HAP-1 (cell line): ENCODE data around the gene ODAD2.
A peak's percentile ranks its signal among the peaks of the same experiment; 100 is the strongest.
"Not testable (repeated sequence)": the region's sequence is repeated elsewhere in the genome, so short reads cannot be mapped to it uniquely, and the experiment has no call there.

Experiments used
- DNase-seq, 2 experiments: peaks; one replicate each; pipeline ENCODE4 v3.0.0-alpha.2; 2016 to 2020; ENCODE audit warnings: low spot score in 2 of 2
- H3K27me3 ChIP-seq: fragments of 250-450 bp; sonication (Bioruptor Pico); 2 replicates; pipeline ENCODE4 v1.5.1; 2020; ENCODE audit warnings: low read depth, mild to moderate bottlenecking, moderate library complexity
- H3K36me3 ChIP-seq: fragments of 250-450 bp; sonication (Bioruptor Pico); replicated peaks from 2 replicates; pipeline ENCODE4 v1.5.1; 2020; ENCODE audit warnings: mild to moderate bottlenecking
- H3K4me1 ChIP-seq: fragments of 250-450 bp; sonication (Bioruptor Pico); 2 replicates; pipeline ENCODE4 v1.5.1; 2020; ENCODE audit warnings: mild to moderate bottlenecking
- H3K4me3 ChIP-seq: fragments of 250-450 bp; sonication (Bioruptor Pico); 2 replicates; pipeline ENCODE4 v1.5.1; 2020; ENCODE audit warnings: mild to moderate bottlenecking, moderate library complexity
- H3K9me3 ChIP-seq: fragments of 250-450 bp; sonication (Bioruptor Pico); 2 replicates; pipeline ENCODE4 v1.5.1; 2020; ENCODE audit warnings: mild to moderate bottlenecking, moderate library complexity
- in situ Hi-C: fragments of 300-500 bp; cut with MboI; formaldehyde crosslinking; loops from 3 replicates; pipeline ENCODE4 v1.14.3; 2020; ENCODE audit warnings: low sequenced_read_pairs, inconsistent platforms, mixed read lengths

The ODAD2 gene

DNA sequence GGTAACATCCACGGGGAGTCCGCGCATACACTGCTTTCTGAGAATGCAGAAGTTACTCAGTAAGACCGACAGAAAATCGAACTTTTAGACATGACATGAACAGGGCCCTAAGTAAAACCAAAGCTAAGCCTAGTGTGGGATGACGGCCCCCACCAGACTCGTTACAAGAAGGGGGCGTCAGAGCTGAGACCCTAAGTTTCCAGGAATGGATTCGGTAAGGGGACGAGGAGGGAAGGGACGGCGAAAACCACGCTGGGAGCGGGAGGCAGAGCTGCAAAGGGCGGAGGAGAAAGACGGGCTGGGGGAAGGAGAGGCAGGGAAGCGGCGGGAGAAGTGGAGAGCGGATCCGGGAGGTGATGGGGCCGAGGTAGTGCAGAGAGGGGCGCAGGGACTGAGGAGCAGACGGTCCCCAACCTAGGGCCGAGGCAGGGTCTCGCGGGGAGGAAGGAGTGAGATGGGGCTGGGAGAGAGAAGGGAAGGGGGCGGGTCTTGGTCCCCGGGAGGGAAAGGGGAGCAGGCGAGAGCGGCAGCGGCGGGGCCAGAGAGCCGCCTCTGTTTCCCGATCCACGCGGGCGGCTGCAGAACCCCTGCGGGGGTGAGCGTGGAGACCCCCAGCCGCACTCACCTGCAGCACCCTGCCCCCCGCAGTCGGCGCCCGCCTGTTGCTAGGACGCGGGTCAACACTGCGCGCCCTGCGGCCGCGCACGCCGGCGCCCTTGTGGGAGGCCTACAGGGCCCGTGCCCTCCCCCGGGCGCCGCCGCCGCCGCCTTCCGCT is 513 bp downstream of the ODAD2 start:
- no peaks in the 10 kb centered on the region for H3K9me3 ChIP-seq
- H3K27me3 ChIP-seq, result no peaks in the 10 kb centered on the region
- in situ Hi-C loops, result no loop called here
- H3K36me3 ChIP-seq, result no peaks in the 10 kb centered on the region
- H3K4me3 ChIP-seq, result peak overlapping the region; percentile 44
- DNase-seq, result peak; percentile 32 to 76
- peaks cover 11% of the 10 kb centered on the region; the same call in 1 of the 2 replicates for H3K4me1 ChIP-seq

- peaks cover 11% of the 10 kb centered on the region; the same call in 1 of the 2 replicates for H3K4me1 ChIP-seq
- H3K9me3 ChIP-seq, result no peaks in the 10 kb centered on the region
- H3K4me3 ChIP-seq, result peak overlapping the region; percentile 44
- H3K36me3 ChIP-seq, result no peaks in the 10 kb centered on the region
- DNase-seq, result peak in 1 of 2 experiments; percentile 7
- no peaks in the 10 kb centered on the region for H3K27me3 ChIP-seq
- in situ Hi-C loops, result no loop called here
These were observed 1.1 kb downstream of the ODAD2 start for GRCh38 chr10:27997865-27998177.

- Histone ChIP-seq H3K4me3 (no peak overlapping the region), H3K9me3 (no peaks in the 10 kb centered on the region), H3K27me3 (no peaks in the 10 kb centered on the region), H3K4me1 (peaks cover 11% of the 10 kb centered on the region; the same call in 1 of the 2 replicates), H3K36me3 (no peaks in the 10 kb centered on the region)
- in situ Hi-C loops, result no loop called here
- DNase-seq, result no peak
These were observed 3.6 kb downstream of the ODAD2 start for GRCh38 chr10:27995311-27995710.

- H3K4me1 ChIP-seq, H3K9me3 ChIP-seq, H3K4me3 ChIP-seq, in situ Hi-C loops, DNase-seq, H3K27me3 ChIP-seq, H3K36me3 ChIP-seq: not testable (repeated sequence)
These were observed 9.5 kb downstream of the ODAD2 start for GRCh38 chr10:27989357-27989756.

DNA sequence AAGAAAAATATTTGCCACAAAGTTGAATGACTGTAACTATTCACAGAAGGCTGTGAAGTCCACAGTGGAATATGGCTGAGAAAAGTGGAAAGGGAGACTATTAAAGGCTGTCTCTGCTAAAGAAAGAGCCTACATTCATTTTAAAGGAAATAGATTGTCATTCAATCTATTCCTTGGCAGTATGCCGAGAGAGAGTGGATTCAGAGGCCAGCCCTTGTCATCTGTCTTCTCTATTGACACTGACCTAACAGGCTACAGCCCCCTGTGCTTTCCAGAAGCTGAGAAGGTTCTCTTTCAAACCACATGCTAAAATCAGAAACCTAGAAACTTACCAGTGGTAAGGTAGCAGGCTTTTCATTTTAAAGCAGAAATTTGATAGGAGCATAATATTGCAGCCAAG is 12.1 kb downstream of the ODAD2 start:
- no peaks in the 10 kb centered on the region for H3K9me3 ChIP-seq
- no peaks in the 10 kb centered on the region for H3K4me1 ChIP-seq
- H3K27me3 ChIP-seq, result no peaks in the 10 kb centered on the region
- no peaks in the 10 kb centered on the region for H3K36me3 ChIP-seq
- DNase-seq, result no peak
- in situ Hi-C loops, result no loop called here
- no peak overlapping the region for H3K4me3 ChIP-seq

GRCh38 chr10:27982875-27983543 is 15.9 kb downstream of the ODAD2 start:
- Histone ChIP-seq H3K4me3 (no peak overlapping the region), H3K9me3 (no peaks in the 10 kb centered on the region), H3K27me3 (no peaks in the 10 kb centered on the region), H3K36me3 (no peaks in the 10 kb centered on the region), H3K4me1 (no peaks in the 10 kb centered on the region)
- in situ Hi-C loops, result no loop called here
- no peak for DNase-seq

DNA sequence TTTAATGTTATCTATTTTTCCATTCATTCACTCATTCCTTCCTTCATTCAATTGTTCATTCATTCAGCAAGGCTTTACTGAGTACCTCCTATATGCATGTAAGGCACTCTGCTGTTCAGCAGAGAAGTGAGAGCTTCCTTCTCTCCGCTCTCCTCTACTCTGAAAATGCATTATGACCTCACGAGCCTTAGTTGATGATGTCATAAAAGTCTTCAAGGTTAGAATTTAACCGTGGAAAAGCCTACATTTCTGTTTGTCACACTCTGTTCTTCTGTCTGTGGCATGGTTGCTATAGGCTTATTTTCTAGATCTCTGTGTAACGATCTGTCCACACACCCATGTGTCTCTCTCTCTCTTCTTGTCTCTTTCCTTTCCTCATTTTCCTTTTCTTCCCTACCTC is 17.1 kb downstream of the ODAD2 start:
- Histone ChIP-seq H3K4me1 (no peaks in the 10 kb centered on the region), H3K36me3 (no peaks in the 10 kb centered on the region), H3K4me3 (no peak overlapping the region), H3K9me3 (no peaks in the 10 kb centered on the region), H3K27me3 (no peaks in the 10 kb centered on the region)
- no peak for DNase-seq
- in situ Hi-C loops, result no loop called here

- H3K4me3 ChIP-seq, H3K36me3 ChIP-seq, H3K27me3 ChIP-seq, H3K4me1 ChIP-seq, DNase-seq, H3K9me3 ChIP-seq, in situ Hi-C loops: not testable (repeated sequence)
These were observed 28.1 kb downstream of the ODAD2 start for GRCh38 chr10:27970795-27971194.

DNA sequence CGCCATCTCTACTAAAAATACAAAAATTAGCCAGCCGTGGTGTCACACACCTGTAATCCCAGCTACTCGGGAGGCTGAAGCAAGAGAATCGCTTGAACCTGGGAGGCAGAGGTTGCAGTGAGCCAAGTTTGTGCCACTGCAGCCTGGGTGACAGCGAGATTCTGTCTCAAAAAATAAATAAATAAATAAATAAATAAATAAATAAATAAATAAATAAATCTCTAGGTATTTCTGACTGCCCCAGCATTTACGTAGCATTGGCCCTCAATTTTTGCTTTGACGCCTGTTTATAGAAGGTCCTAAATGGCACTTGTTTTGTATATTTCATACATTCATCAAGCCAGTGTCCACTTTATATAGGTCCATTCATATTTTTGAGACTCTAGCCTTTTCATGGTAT is 28.9 kb downstream of the ODAD2 start:
- H3K36me3 ChIP-seq, H3K4me3 ChIP-seq, in situ Hi-C loops: not testable (repeated sequence)

GRCh38 chr10:27959093-27959715 is 39.7 kb downstream of the ODAD2 start:
- Histone ChIP-seq H3K4me3 (no peak overlapping the region), H3K36me3 (no peaks in the 10 kb centered on the region), H3K4me1 (no peaks in the 10 kb centered on the region), H3K9me3 (no peaks in the 10 kb centered on the region), H3K27me3 (no peaks in the 10 kb centered on the region)
- in situ Hi-C loops, result no loop called here
- no peak for DNase-seq

More for the DNA sequence above, 28.9 kb downstream of the ODAD2 start:
- DNase-seq, H3K4me1 ChIP-seq, H3K27me3 ChIP-seq, H3K9me3 ChIP-seq: not testable (repeated sequence)

GRCh38 chr10:27958383-27958782 is 40.5 kb downstream of the ODAD2 start:
- H3K36me3 ChIP-seq, H3K4me3 ChIP-seq, H3K27me3 ChIP-seq, in situ Hi-C loops, H3K4me1 ChIP-seq, H3K9me3 ChIP-seq, DNase-seq: not testable (repeated sequence)

DNA sequence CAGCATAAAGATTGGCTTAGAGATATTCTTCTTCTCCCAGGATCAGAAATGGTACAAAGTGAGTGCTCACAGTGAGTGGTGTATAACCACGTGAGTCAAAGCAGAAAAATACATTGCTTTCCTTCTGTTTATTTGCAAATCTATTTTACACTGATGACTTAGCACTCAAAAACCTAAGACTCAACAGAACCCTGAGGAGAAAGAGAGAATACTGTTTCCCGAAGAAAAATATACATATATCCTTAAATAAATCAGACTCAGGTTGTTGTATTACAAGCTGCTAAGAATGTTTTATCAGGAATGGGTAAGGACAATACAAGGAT is 48.7 kb downstream of the ODAD2 start:
- no peak overlapping the region for H3K4me3 ChIP-seq
- no peaks in the 10 kb centered on the region for H3K27me3 ChIP-seq
- no peaks in the 10 kb centered on the region for H3K36me3 ChIP-seq
- in situ Hi-C loops, result no loop called here
- H3K9me3 ChIP-seq, result no peaks in the 10 kb centered on the region
- H3K4me1 ChIP-seq, result no peaks in the 10 kb centered on the region
- no peak for DNase-seq

DNA sequence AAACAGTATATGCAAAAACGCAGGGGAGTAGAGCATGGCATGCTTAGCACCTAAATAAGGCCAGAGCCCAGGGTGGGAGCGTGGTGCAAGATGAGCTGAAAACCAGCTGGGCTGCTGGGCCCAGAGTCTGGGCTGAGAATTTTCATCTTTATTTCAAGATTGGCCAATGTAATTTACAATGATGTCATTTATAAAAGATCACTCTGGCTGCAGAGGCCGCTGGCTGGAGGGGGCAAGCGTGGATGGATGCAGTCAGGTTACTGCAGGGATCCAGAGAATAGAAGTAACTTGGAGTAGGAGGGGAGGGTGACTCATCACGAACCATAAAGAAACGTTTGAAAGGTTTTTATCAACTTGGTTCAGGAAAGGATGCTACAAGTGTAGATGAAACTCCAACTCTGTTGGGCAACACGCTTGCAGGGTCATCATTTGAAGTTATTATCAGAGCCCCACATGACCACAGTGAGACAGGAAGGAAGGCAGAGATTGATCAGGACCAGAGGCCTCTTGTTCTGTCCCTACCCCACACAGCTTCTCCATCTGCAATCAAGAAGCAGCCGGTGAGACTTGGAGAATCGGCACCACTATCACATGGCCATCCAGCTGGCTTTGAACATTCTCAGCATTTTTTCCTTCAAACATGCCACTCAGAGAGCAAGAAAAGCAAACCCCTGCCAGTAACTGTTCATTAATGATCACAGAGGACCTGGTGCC is 49.2 kb downstream of the ODAD2 start:
- H3K27me3 ChIP-seq, result no peaks in the 10 kb centered on the region
- DNase-seq, result no peak
- in situ Hi-C loops, result no loop called here
- H3K4me3 ChIP-seq, result no peak overlapping the region
- no peaks in the 10 kb centered on the region for H3K4me1 ChIP-seq
- no peaks in the 10 kb centered on the region for H3K36me3 ChIP-seq
- H3K9me3 ChIP-seq, result no peaks in the 10 kb centered on the region

- Histone ChIP-seq H3K9me3 (no peaks in the 10 kb centered on the region), H3K4me3 (no peak overlapping the region), H3K36me3 (no peaks in the 10 kb centered on the region), H3K27me3 (no peaks in the 10 kb centered on the region), H3K4me1 (no peaks in the 10 kb centered on the region)
- in situ Hi-C loops, result no loop called here
- peak in 1 of 2 experiments; percentile 20 for DNase-seq
These were observed 50.7 kb downstream of the ODAD2 start for GRCh38 chr10:27948186-27948585.
